Right cardiac atrium (tissue), 5 donors: ENCODE results near the gene CTCF. TPM values are rescaled to one million over a fixed set of nuclear protein-coding genes. Genes with fewer than 3 reads are reported as not detected.
A peak's percentile ranks its signal among the peaks of the same experiment; 100 is the strongest.
"Not testable (repeated sequence)": the region's sequence is repeated elsewhere in the genome, so short reads cannot be mapped to it uniquely, and the experiment has no call there.

Experiments used
- ATAC-seq, 2 donors: fragments of 200-7000 bp; cut with Tn5 transposase; one replicate each; pipeline versions ENCODE4 v1.8.0 to v1.9.1; 2020; ENCODE audit warnings: moderate library complexity in 2 of 2, mild to moderate bottlenecking in 1 of 2
- DNase-seq, 3 donors: peaks; one replicate each; pipeline ENCODE4 v3.0.0-alpha.2; 2020
- H3K27ac ChIP-seq: one replicate; pipeline ENCODE4 v1.5.1; 2013; ENCODE audit warnings: mild to moderate bottlenecking, low read length, control low read depth, moderate library complexity
- H3K27me3 ChIP-seq: one replicate; pipeline ENCODE4 v1.6.1; 2013; ENCODE audit not compliant: control insufficient read depth, insufficient read depth
- H3K4me1 ChIP-seq: one replicate; pipeline ENCODE4 v1.6.1; 2013; ENCODE audit warnings: low read length; ENCODE audit not compliant: control insufficient read depth, insufficient read depth
- H3K4me3 ChIP-seq: one replicate; pipeline ENCODE4 v1.5.1; 2013; ENCODE audit warnings: low read length, control low read depth
- H3K9me3 ChIP-seq: one replicate; pipeline ENCODE4 v1.6.1; 2013; ENCODE audit warnings: low read length; ENCODE audit not compliant: control insufficient read depth
- WGBS: extraction: QIAGEN DNeasy Blood & Tissue Kit; methylation state at CpG from one replicate; pipeline ENCODE4 v1.1.7; 2013; 5-methylcytosine and 5-hydroxymethylcytosine counted together
- intact Hi-C, 4 donors: fragments of 100-400 bp; cut with DNase I; formaldehyde crosslinking; loops; one replicate each; pipeline versions ENCODE4 v1.11.0 to v1.14.0; 2022 to 2023
- long read RNA-seq, 4 donors: library from polyadenylated mRNA; unstranded; transcript quantifications; one replicate each; pipeline ENCODE4 v2.0.0, GENCODE V29; 2020 to 2021
- polyA plus RNA-seq: library from polyadenylated mRNA; stranded (reverse); fragments of 200-250 nt; gene quantifications from one replicate; pipeline ENCODE4 v1.2.3, GENCODE V29; 2013
- total RNA-seq, 4 donors: library from RNA; stranded (reverse); fragmentation: NEBNext Ultra II Directional; extraction: Animal tissue kit (Norgen Biotek cat#: 25700); gene quantifications; one replicate each; pipeline ENCODE4 v1.2.1, GENCODE V29; 2021
- donor health status: healthy with polysubstance abuse.
- donor health status: DM: no; HTN: yes; CAD: no.
- donor health status: DM: no; HTN: no; CAD: no.
- donor health status: DM: no; HTN: yes; CAD: no; lungs with severe emphysema.
- donor health status: DM: yes; HTN: yes; CAD: no.

Gene CTCF
- total RNA-seq (10 to 100 TPM; 24.2 to 30.5 (median 28.6) TPM), polyA plus RNA-seq (17.5 TPM)
- long read RNA-seq, donor 1, transcript CTCF-214 (10 exons, 3,521 nt): minor isoform, 6 of 50 reads
- long read RNA-seq, donor 1, transcript CTCF-201 (12 exons, 3,941 nt): major isoform, 17 of 50 reads
- long read RNA-seq, donor 1, partial matches to known transcripts: 16 of 50 reads
- long read RNA-seq, donor 1, other reads (novel, unspliced or antisense): 4 of 50 reads
- long read RNA-seq, donor 2, transcript CTCF-217 (12 exons, 3,706 nt): minor isoform, 6 of 46 reads
- long read RNA-seq, donor 2, transcript CTCF-201 (12 exons, 3,941 nt): major isoform, 35 of 46 reads
- long read RNA-seq, donor 2, partial matches to known transcripts: 1 of 46 reads
- long read RNA-seq, donor 2, other reads (novel, unspliced or antisense): 3 of 46 reads
- long read RNA-seq, donor 3, partial matches to known transcripts: 4 of 13 reads
- long read RNA-seq, donor 3, other reads (novel, unspliced or antisense): 2 of 13 reads
- long read RNA-seq, donor 4, transcript CTCF-201 (12 exons, 3,941 nt): major isoform, 13 of 21 reads
- long read RNA-seq, donor 4, partial matches to known transcripts: 0 of 21 reads
- long read RNA-seq, donor 4, other reads (novel, unspliced or antisense): 2 of 21 reads

- intact Hi-C loops: loop anchor here (10.0 kb wide), 2 partner anchors 82 to 102 kb away; partner anchors contain the start of genes ACD (in 3 of the 4), C16orf86 (in 3 of the 4), ENKD1 (in 3 of the 4) and PARD6A (in 3 of the 4)
- H3K4me3 ChIP-seq: peak within 1 kb of the TSS; percentile 79
- no peaks in the 10 kb centered on the region for H3K27me3 ChIP-seq
- H3K9me3 ChIP-seq: no peaks in the 10 kb centered on the region
- peak within 1 kb of the TSS; percentile 99 for H3K27ac ChIP-seq
- ATAC-seq (peak; percentile 34 to 65), DNase-seq (peak; percentile 83 to 94 (median 94))
- peaks cover 2% of the 10 kb centered on the region for H3K4me1 ChIP-seq
- under 1% methylated on average over 61 of the region's 62 CpGs for WGBS
Observed at GRCh38 chr16:67562526-67562917, at the start of gene CTCF. Gene CTCF, plus strand, starts transcription at chr16:67562526. Its CDS starts 48,307 bp downstream, at chr16:67610833.

- WGBS: 95% methylated on average over 1 of the region's 1 CpG
- not testable (repeated sequence) for H3K27ac ChIP-seq, DNase-seq, H3K4me3 ChIP-seq, H3K27me3 ChIP-seq, H3K9me3 ChIP-seq, H3K4me1 ChIP-seq, ATAC-seq
- intact Hi-C loops: loop anchor here in 1 of 4 donors (10.0 kb wide), 1 partner anchor 89 kb away; no protein-coding TSS in a partner anchor
Observed at GRCh38 chr16:67513892-67514291, 48.4 kb upstream of the CTCF start.

- peak; percentile 53 to 59 for ATAC-seq
- Histone ChIP-seq H3K27ac (no peak overlapping the region), H3K4me1 (no peaks in the 10 kb centered on the region), H3K4me3 (no peak overlapping the region), H3K27me3 (no peaks in the 10 kb centered on the region), H3K9me3 (no peaks in the 10 kb centered on the region)
- peak; percentile 84 to 93 (median 87) for DNase-seq
- 6% methylated on average over 8 of the region's 8 CpGs for WGBS
- intact Hi-C loops: loop anchor here in 1 of 4 donors (10.0 kb wide), 1 partner anchor 90 kb away; no protein-coding TSS in a partner anchor
Observed at GRCh38 chr16:67514382-67514828, 47.9 kb upstream of the CTCF start.

GRCh38 chr16:67516296-67517154 is 45.8 kb upstream of the CTCF start:
- intact Hi-C loops: loop anchor here in 1 of 4 donors (10.0 kb wide), 1 partner anchor 92 kb away; no protein-coding TSS in a partner anchor
- Histone ChIP-seq H3K27ac (no peak overlapping the region), H3K9me3 (no peaks in the 10 kb centered on the region), H3K4me3 (no peak overlapping the region), H3K4me1 (no peaks in the 10 kb centered on the region), H3K27me3 (no peaks in the 10 kb centered on the region)
- DNase-seq (no peak), ATAC-seq (no peak)
- 75% methylated on average over 12 of the region's 12 CpGs for WGBS

GRCh38 chr16:67517155-67517445 is 45.2 kb upstream of the CTCF start:
- WGBS: 76% methylated on average over 3 of the region's 3 CpGs
- ATAC-seq (no peak), DNase-seq (no peak)
- Histone ChIP-seq H3K4me3 (no peak overlapping the region), H3K27ac (no peak overlapping the region), H3K9me3 (no peaks in the 10 kb centered on the region), H3K4me1 (no peaks in the 10 kb centered on the region), H3K27me3 (no peaks in the 10 kb centered on the region)
- intact Hi-C loops: loop anchor here in 1 of 4 donors (10.0 kb wide), 1 partner anchor 92 kb away; no protein-coding TSS in a partner anchor

GRCh38 chr16:67517661-67518423 is 44.5 kb upstream of the CTCF start:
- Histone ChIP-seq H3K27ac (no peak overlapping the region), H3K9me3 (no peaks in the 10 kb centered on the region), H3K4me3 (no peak overlapping the region), H3K27me3 (no peaks in the 10 kb centered on the region), H3K4me1 (no peaks in the 10 kb centered on the region)
- ATAC-seq (no peak), DNase-seq (no peak)
- WGBS: 74% methylated on average over 11 of the region's 11 CpGs
- intact Hi-C loops: loop anchor here in 1 of 4 donors (10.0 kb wide), 1 partner anchor 93 kb away; no protein-coding TSS in a partner anchor

GRCh38 chr16:67518676-67519075 is 43.6 kb upstream of the CTCF start:
- intact Hi-C loops: loop anchor here in 1 of 4 donors (10.0 kb wide), 1 partner anchor 94 kb away; no protein-coding TSS in a partner anchor
- ATAC-seq (no peak), DNase-seq (no peak)
- no peak overlapping the region for H3K27ac ChIP-seq
- H3K4me1 ChIP-seq: no peaks in the 10 kb centered on the region
- H3K4me3 ChIP-seq: no peak overlapping the region
- H3K9me3 ChIP-seq: no peaks in the 10 kb centered on the region
- no peaks in the 10 kb centered on the region for H3K27me3 ChIP-seq
- 78% methylated on average over 8 of the region's 8 CpGs for WGBS

- ATAC-seq (no peak), DNase-seq (no peak)
- Histone ChIP-seq H3K27me3 (no peaks in the 10 kb centered on the region), H3K4me3 (no peak overlapping the region), H3K27ac (no peak overlapping the region), H3K4me1 (no peaks in the 10 kb centered on the region), H3K9me3 (no peaks in the 10 kb centered on the region)
- WGBS: 50% methylated on average over 4 of the region's 4 CpGs
- intact Hi-C loops: loop anchor here in 1 of 4 donors (10.0 kb wide), 1 partner anchor 94 kb away; no protein-coding TSS in a partner anchor
Observed at GRCh38 chr16:67519242-67519641, 43.1 kb upstream of the CTCF start.

- Histone ChIP-seq H3K4me1 (no peaks in the 10 kb centered on the region), H3K9me3 (no peaks in the 10 kb centered on the region), H3K4me3 (peak overlapping the region; percentile 37), H3K27ac (peak overlapping the region; percentile 97), H3K27me3 (no peaks in the 10 kb centered on the region)
- ATAC-seq (peak; percentile 94 to 95), DNase-seq (peak; percentile 94 to 97 (median 97))
- under 1% methylated on average over 25 of the region's 25 CpGs for WGBS
- intact Hi-C loops: loop anchor here in 3 of 4 donors (2.0 to 10.0 kb wide), 4 partner anchors 124 to 146 kb away; partner anchors contain the start of genes C16orf86 (in 3 of the 3), ENKD1 (in 3 of the 3), ACD (in 1 of the 3) and CARMIL2 (in 1 of the 3)
Observed at GRCh38 chr16:67521095-67521804, 41.1 kb upstream of the CTCF start.
